ENCODE results near the gene POU3F2.
A peak's percentile ranks its signal among the peaks of the same experiment; 100 is the strongest.

Gene POU3F2

DNA sequence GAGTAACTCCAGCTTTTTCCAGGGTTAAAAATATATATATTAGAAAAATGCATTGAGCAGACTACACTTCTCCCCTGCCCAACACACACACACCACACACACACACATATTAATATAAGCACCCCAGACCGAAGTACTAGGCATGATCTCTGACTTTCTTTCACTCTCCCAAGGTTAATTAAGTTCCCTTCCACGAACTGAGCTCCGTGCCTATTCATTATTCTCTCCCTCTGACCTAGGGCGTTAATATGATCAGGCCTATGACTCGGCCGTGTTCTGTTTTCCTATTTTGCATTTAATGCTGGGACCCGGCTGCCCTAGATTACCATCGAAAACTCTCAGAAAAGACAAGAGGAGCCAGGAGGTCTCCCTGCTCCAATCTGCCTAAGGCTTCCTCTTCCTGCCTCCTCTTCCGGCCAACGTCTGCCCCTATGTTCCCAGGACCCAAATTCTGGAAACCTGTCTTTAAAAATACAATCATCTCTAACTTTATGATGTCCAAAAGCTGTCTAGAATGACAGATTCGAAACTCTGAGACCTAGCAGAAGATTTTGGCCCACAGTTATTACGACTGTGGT, 6.1 kb upstream of the POU3F2 start:
- DNase-seq = no peak
- in situ Hi-C loops (cut with MboI; ENCODE audit: low pct_unique_long_range_greater_than_20kb, low sequenced_read_pairs) = no loop called here

DNA sequence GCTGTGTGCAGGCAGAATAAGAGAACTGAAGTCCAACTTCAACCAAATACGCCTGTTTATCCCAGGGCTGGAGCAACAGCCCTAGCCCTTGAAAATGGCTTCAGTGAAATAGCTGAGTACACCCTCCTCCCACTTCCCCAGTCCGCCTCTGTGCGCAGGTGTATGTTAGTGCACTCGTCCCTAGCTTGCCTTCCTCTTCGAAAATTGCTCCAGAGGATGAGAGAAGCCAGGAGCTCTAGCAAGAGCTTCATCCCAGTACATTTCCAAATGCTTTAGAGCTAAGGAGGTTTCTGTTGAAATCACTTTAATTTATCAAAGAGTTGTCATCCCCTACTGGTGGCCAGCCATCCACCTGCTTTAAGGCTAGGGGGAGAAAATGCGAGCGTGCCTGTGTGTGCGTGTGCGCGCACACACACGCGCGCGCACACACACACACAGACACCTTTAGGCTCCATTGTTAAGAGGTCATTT, 5.4 kb upstream of the POU3F2 start:
- in situ Hi-C loops (cut with MboI; ENCODE audit: low pct_unique_long_range_greater_than_20kb, low sequenced_read_pairs) = no loop called here
- DNase-seq = no peak

DNA sequence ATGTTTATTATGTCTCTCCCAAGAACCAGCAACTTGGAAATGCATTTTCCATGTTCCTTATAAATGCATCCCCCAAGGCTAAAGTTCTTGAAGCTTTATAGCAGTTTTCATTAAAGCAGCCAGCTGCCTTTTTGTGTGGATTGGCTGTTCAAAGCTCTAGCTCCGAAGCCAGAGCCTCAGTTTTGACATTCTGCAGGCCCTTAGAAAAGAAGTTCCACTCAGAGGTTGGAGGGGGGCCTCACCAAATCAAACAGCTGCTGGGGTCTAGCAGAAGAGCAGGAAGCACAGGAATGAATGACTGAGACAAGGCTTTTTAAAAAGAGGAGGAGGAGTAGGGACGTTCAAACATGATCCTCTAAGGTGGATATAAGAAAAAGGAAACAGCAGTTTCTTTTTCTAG, 4.2 kb upstream of the POU3F2 start:
- in situ Hi-C loops (cut with MboI; ENCODE audit: low pct_unique_long_range_greater_than_20kb, low sequenced_read_pairs) = no loop called here
- DNase-seq = no peak

DNA sequence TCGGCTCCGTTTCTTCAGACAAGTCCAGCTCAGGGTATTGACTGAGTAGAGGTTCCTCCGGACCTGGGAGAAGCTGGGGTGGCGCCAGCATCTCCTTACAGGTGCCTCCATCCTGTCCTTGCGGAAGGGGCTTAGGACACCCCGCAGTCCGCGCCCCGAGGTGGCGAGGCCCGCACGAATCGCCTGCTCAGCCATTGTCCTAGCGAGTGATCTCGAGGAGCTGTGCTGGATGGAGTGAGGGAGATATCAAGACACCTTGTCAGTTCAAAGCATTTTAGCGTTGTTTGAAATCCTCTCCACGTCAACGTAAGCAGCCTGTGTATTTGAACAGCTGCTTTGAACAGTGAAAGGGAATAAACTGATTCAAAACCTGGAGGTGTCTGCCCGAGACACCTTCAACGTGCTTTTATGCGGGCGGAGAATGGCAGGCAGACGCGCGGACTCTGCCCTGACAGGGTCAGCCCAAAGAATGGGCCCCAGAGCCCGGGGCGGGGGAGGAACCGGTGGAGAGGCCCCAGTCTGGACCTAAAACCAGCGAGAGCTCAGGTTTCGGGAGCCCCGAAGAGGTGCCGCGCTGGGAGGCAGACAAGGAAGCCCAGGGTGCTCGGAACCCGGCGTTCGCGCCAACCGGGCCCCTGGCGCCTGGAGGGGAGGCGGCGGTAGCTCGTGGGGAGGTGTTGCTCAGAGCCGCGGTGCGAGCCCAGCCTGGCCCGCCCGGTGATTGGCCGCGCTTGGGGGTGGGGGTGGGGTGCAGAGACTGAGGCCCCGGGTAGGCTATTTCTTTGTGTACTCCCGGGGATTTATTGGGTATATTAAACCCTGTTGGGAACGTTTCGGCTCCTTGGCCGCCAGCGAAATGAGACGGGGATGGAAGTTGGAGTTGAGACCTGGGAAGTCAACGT, 3.1 kb upstream of the POU3F2 start:
- DNase-seq = no peak
- in situ Hi-C loops (cut with MboI; ENCODE audit: low pct_unique_long_range_greater_than_20kb, low sequenced_read_pairs) = no loop called here

DNA sequence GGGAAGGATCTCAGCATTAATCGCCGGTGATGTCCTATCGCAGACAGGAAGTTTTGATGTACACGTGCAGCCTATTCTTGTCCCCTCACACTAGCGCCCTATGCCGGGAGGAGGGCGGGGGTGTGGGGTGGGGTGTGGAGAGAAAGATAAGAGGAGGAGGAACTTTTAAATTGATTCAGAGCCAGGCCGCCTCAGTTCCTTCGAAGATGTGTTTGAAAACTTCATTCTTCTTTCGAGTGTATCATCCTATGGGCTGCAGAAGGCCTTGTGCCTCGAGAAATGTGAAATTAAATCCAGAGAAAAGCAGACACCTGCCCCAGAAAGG, 2.5 kb upstream of the POU3F2 start:
- no peak for DNase-seq
- in situ Hi-C loops (cut with MboI; ENCODE audit: low pct_unique_long_range_greater_than_20kb, low sequenced_read_pairs) = no loop called here

DNA sequence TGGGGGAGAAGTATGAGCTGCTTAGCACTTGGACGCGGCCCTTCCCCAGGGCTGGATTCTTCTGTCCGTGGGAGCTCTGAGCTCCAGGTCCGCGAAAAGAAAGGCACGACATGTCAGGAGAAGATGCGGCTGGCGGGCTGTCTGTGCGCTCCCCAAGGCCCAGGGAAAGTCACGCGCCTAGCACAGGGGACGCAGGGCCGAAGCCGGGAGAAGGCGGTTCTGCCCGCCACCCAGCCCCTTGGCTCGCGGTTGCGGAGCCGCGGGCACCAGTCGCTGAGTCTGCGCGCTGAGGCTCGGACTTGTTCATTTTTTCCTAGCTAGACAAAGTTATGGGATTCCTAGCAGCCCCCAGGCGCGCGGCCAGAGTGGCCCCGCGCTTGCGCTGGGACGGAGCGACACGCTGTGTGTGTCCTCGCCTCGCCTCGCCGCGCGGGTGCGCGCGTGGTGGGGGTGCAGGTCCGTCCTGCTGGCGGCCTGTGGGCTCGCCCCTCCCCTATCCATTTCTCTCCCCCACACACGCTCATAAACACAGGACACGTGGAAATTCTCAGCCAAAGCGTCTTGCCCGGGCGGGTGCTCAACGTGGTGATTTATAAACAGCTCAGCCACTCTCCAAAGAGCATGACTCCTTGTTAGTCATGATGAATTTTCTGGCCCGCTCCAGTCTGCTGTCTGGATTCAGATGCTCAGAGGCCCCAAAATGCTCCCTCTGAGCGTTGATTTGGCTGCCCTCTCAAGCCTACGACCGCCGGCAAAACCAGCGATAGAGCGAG, 1.9 kb upstream of the POU3F2 start:
- in situ Hi-C loops (cut with MboI; ENCODE audit: low pct_unique_long_range_greater_than_20kb, low sequenced_read_pairs) = no loop called here
- DNase-seq = peak; percentile 14

DNA sequence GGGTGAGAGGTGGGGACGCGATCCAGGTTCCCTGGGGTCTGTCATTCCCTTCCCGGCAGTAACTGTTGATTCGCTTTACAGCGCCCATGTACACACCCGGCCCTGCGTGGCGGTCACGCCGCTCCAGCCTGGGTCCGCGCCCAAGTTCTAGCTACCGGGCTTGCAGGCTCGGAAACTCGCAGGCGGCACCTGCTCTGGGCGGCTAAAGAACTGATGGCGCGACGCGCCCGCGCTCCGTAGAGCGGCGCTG, 1.4 kb upstream of the POU3F2 start:
- no peak for DNase-seq
- in situ Hi-C loops (cut with MboI; ENCODE audit: low pct_unique_long_range_greater_than_20kb, low sequenced_read_pairs) = no loop called here

DNA sequence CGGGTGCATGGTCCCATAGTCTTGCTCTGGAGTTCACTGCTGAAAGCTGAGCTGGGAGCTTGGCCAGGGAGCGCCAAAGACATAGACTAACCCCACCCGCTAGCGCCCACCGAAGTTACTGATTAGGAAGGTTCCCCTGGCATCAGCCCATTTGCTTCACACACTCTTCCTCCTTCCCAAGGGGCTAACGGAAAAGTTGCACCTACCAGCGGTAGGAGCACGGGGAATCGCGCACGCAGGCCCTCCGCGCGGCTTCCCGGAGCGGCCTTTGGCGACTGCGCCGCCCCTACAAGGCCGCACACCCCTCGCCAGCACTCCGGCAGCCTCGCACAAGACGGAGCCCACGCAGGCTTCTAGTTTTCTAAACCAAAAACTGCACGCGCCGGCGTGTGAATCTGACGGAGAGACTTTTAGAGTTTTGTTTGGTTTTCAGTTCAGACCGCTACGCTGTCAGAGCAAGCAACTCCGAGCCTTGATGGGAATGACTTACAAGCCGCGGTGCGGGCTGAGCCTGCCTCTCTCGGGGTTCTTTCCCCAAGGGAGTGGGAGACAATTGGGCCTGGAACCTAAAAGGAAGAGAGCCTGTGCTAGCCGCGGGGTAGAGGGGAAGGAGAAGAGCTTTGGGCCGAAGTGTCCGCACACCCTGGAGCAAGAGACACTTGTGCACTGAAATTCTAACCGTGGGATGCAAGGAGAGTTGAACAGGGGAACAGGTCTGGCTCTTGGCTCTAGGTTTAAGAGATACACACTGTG, 891 bp upstream of the POU3F2 start:
- peak; percentile 65 for DNase-seq
- in situ Hi-C loops (cut with MboI; ENCODE audit: low pct_unique_long_range_greater_than_20kb, low sequenced_read_pairs) = no loop called here

DNA sequence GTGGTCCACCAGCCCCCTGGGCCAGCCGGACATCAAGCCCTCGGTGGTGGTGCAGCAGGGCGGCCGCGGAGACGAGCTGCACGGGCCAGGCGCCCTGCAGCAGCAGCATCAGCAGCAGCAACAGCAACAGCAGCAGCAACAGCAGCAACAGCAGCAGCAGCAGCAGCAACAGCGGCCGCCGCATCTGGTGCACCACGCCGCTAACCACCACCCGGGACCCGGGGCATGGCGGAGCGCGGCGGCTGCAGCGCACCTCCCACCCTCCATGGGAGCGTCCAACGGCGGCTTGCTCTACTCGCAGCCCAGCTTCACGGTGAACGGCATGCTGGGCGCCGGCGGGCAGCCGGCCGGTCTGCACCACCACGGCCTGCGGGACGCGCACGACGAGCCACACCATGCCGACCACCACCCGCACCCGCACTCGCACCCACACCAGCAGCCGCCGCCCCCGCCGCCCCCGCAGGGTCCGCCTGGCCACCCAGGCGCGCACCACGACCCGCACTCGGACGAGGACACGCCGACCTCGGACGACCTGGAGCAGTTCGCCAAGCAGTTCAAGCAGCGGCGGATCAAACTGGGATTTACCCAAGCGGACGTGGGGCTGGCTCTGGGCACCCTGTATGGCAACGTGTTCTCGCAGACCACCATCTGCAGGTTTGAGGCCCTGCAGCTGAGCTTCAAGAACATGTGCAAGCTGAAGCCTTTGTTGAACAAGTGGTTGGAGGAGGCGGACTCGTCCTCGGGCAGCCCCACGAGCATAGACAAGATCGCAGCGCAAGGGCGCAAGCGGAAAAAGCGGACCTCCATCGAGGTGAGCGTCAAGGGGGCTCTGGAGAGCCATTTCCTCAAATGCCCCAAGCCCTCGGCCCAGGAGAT, 1.0 kb downstream of the POU3F2 start:
- DNase-seq = peak; percentile 23
- in situ Hi-C loops (cut with MboI; ENCODE audit: low pct_unique_long_range_greater_than_20kb, low sequenced_read_pairs) = no loop called here

DNA sequence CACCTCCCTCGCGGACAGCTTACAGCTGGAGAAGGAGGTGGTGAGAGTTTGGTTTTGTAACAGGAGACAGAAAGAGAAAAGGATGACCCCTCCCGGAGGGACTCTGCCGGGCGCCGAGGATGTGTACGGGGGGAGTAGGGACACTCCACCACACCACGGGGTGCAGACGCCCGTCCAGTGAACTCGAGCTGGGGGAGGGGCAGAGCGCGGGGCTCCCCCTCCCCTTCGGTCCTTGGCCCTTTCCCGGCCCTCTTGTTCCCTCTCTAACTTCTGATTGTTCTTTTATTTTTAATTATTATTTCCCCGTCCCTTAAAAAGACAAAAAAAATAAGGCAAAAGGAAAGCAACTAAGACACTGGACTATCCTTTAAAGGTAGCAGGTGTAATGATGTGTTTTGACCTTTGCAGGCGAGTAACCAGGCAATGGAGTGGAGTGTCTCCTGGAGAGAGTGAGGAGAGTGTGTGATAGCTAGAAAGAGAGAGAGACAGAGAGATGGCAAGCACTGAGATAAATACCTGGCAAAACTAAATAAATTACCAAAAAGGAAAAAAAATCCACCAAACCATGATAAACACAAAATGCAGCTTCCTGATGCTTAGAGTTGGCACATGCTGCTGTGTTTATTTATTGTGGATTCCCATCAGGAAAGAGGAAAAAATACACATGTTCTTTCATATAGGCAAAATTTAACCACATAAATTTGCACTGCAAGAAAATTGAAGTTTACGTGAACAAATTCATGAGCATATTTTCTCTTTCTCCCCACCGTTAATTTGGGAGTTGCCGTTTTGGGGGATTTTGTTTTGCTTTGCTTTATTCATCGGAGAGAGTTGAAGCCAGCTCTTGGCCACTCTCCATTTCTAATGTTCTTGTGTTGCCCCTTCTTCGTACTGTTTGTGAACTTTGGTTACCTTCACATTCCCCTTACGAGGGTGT, 1.9 kb downstream of the POU3F2 start:
- peak; percentile 24 for DNase-seq
- in situ Hi-C loops (cut with MboI; ENCODE audit: low pct_unique_long_range_greater_than_20kb, low sequenced_read_pairs) = no loop called here

DNA sequence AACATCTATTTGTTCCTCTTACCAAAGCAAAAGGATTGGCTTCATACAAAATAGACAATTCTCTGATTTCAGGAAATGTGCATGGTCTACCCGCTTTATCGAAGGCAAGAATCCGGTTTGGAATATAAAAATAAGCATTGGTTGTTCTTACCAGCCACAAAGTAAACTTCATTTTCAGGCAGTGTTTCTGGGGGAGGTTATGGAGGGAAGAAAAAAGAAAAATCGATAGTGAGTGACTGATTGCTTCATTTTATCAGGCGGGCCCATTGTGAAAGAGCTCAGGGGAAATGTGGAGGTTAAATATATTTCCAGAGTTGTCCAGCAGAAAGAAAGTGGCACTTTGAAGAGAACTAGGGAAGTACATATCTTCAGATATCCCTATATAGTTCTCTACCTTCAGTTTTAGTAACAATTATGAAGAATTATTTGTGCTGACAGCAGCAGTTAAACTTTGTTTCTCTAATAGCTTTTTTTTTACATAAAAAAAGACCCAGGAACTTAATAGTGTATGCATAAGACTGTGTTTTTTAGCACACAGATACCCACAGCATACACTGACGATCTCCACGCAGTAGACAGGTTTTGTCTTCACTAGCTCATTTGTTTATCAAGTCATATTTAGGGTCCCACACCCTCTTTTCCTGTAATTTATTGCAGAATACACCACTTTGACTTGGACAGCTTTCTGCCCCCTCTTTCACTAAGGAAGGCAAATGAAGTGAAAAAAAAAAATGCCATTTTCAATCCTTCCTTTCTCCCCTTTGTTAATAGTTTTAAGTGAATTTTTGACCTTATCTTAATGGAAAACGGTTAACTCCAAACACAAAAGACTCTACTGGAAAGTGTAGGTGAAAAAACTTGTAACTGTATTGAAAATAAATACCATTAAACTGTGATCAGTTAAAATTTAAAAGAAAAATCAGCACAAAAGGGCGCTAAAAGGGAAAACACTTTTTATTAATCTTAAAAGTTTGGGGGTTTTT, 2.9 kb downstream of the POU3F2 start:
- in situ Hi-C loops (cut with MboI; ENCODE audit: low pct_unique_long_range_greater_than_20kb, low sequenced_read_pairs) = no loop called here
- peak; percentile 33 for DNase-seq

DNA sequence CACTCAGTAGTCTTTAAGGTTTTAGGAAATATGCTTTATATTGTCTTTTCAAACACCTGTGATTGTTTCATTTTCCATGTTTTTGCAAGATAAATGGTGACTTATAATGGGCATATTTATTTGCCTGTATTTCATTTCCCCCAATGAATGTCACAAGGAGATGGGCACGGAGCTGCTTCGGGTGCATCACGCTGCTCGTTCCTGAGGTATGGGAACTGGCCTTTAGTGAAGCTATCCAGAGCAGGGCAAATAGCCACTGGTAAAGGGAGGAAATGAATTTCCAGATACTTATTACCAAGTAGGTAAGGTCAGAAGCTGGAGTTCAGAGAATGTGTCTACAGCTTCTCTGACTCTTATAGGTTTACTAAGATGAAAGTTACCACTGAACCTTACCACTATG, 3.7 kb downstream of the POU3F2 start:
- no peak for DNase-seq
- in situ Hi-C loops (cut with MboI; ENCODE audit: low pct_unique_long_range_greater_than_20kb, low sequenced_read_pairs) = no loop called here

DNA sequence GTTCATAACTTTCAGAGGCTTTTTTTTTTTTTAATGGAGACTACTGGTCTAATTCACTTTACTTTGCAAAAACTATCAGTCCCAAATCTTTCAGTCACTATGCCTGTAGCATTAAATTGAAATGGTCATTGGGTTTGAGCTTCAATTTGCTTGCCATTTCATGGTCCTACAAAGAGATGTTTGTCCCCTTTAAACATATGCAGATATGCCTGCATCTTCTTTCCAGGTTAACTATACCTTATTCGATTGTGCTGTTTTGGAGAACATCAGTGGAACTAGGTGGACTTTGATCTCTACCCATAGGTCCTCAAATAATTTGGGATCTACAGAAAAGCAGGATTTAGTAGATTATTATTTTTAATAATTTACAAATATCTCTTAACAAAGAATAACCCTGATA, 4.6 kb downstream of the POU3F2 start:
- in situ Hi-C loops (cut with MboI; ENCODE audit: low pct_unique_long_range_greater_than_20kb, low sequenced_read_pairs) = no loop called here
- no peak for DNase-seq

DNA sequence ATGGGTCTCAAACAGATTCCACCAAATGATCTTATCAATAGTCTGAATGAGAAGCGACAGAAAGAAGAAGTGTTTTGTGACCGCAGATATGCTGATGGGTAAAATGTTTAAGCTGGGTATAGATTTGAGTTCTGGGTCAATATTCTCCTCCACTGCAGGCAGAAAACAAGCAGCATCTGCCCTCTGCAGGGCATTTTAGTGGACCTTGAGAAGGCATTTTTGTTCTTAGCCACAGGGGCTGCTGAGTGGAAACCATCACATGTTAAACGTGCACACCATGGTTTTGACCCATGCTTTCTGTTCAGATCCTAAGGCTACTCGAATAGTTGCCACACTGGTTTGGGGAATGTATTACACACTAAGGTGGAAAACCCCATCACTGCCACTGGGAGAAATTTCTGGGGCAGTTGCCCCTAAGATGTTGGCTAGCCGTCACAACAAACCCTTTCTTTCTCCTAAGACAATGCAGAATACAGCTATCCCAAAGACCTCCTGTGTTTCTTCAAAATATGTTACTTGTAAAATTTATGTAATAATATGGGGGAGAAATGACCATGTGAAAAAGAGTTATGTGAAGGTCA, 5.5 kb downstream of the POU3F2 start:
- DNase-seq = peak; percentile 29
- in situ Hi-C loops (cut with MboI; ENCODE audit: low pct_unique_long_range_greater_than_20kb, low sequenced_read_pairs) = no loop called here

DNA sequence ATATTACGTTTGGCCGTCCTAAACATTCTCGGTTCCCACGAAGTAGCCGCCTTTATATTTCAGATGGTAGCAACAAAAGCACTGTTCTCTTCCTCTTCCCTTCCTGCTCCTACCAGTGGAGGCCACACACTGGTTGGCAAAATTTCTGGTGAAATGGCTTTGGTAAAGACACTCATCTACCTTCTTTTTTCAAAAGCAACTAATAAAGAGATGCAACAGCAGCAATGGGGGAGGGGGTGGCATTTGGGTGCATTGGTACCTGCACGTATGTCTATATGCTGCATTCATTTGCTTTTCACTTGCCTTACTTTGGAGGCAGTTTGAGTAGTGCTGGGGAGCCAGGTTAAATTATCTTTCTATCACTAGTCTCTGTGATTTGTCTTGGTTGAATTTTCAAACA, 6.0 kb downstream of the POU3F2 start:
- no peak for DNase-seq
- in situ Hi-C loops (cut with MboI; ENCODE audit: low pct_unique_long_range_greater_than_20kb, low sequenced_read_pairs) = no loop called here

DNA sequence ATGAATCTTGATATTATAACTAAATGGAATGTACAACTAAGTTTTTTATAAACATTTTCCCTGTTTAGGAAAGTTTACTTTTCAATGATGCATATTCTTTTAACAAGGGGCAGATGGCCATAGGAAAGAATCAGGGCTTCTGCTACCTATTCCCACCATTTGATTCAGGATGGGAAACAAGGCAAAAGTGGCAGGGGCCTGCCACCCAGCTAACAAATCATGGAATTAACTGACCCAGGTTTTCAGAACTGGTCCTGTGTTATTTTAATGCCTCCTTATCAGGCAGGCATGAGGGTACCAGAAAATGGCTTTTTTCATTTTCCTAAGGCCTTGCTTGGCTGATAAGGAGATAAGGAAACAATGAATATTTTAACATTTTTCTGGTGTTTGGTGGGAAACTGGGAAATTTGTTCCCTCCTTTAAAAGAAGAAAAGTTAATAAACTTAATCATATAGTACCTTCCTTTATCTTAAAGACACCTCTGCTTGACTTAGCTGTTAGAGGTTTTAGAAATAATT, 6.7 kb downstream of the POU3F2 start:
- in situ Hi-C loops (cut with MboI; ENCODE audit: low pct_unique_long_range_greater_than_20kb, low sequenced_read_pairs) = no loop called here
- no peak for DNase-seq

Measured in KBM-7 (cell line).